HepG2 (cell line): ENCODE results near the gene TUBB3. TPM values are rescaled to one million over a fixed set of nuclear protein-coding genes. Genes with fewer than 3 reads are reported as not detected.
A peak's percentile ranks its signal among the peaks of the same experiment; 100 is the strongest.

Source experiments
- ATAC-seq: fragments of 200-7000 bp; cut with Tn5 transposase; 3 replicates; pipeline ENCODE4 v1.9.1; 2020; ENCODE audit warnings: mild to moderate bottlenecking, moderate library complexity
- BruUV-seq: library from RNA; stranded (reverse); fragments of 400-500 nt; replicated peaks from 2 replicates; lab custom pipeline; 2021; lab: Mats Ljungman, UMichigan
- CTCF ChIA-PET: fragments of 300-600 bp; formaldehyde crosslinking; extraction: SDS; loops from one replicate; lab custom pipeline; 2021; ENCODE audit warnings: low total read pairs, inconsistent platforms, low intra/inter-chr PET ratio; lab: Yijun Ruan, JAX
- POLR2A ChIA-PET: fragments of 350-600 bp; sonication (Branson Sonifier 250); formaldehyde crosslinking; loops from one replicate; lab custom pipeline; 2020; ENCODE audit warnings: antibody characterized with exemption, inconsistent platforms; lab: Yijun Ruan, JAX
- DNase-seq: peaks from one replicate; pipeline ENCODE4 v3.0.0-alpha.2; 2015; ENCODE audit warnings: low spot score
- FAIRE-seq: peaks from 3 replicates; lab custom pipeline; 2011; peaks lifted over from hg19 to GRCh38; lab: Jason Lieb, UNC
- H2AFZ ChIP-seq: one replicate; pipeline ENCODE4 v1.6.1; 2011; ENCODE audit warnings: low read length, inconsistent platforms
- H3K27ac ChIP-seq: fragments of 300-600 bp; 3 replicates; pipeline ENCODE4 v1.8.0; 2011; ENCODE audit warnings: mixed run types, mild to moderate bottlenecking, mixed read lengths, low read length, inconsistent platforms; ENCODE audit not compliant: insufficient read depth; ENCODE audit errors: extremely low read length
- H3K27me3 ChIP-seq, 2 experiments: fragments of 200-600 bp in 1 of 2; 2 replicates in 1 of 2; 3 replicates in 1 of 2; pipeline versions ENCODE4 v1.6.0 to v1.8.0; 2011; ENCODE audit warnings: low read length in 2 of 2, mild to moderate bottlenecking in 2 of 2, moderate library complexity in 2 of 2, inconsistent platforms in 1 of 2; ENCODE audit not compliant: insufficient read depth in 2 of 2, control insufficient read depth in 1 of 2
- H3K36me3 ChIP-seq, 2 experiments: fragments of 200-600 bp in 1 of 2; replicated peaks in 1 of 2; 2 replicates in 1 of 2; 3 replicates in 1 of 2; pipeline versions ENCODE4 v1.5.1 to v1.8.0; 2011; ENCODE audit warnings: low read length in 2 of 2, inconsistent platforms in 1 of 2; ENCODE audit not compliant: insufficient read depth in 2 of 2, control insufficient read depth in 1 of 2
- H3K4me1 ChIP-seq: 2 replicates; pipeline ENCODE4 v1.5.1; 2012; ENCODE audit warnings: low read length, inconsistent platforms; ENCODE audit not compliant: insufficient read depth
- H3K4me2 ChIP-seq: 2 replicates; pipeline ENCODE4 v1.6.0; 2011; ENCODE audit warnings: low read depth, low read length, inconsistent platforms
- H3K4me3 ChIP-seq, 3 experiments: fragments of 200-600 bp in 1 of 3; sonication (generic), shearing (Covaris generic) in 1 of 3; replicated peaks in 1 of 3; 2 replicates each; pipeline ENCODE4 v1.5.1; 2011 to 2016; ENCODE audit warnings: low read length in 3 of 3, inconsistent platforms in 2 of 3, low read depth in 2 of 3, mild to moderate bottlenecking in 2 of 3, control low read depth in 1 of 3, mixed read lengths in 1 of 3; ENCODE audit not compliant: insufficient read depth in 1 of 3
- H3K79me2 ChIP-seq: one replicate; pipeline ENCODE4 v1.6.1; 2011; ENCODE audit warnings: low read length, inconsistent platforms; ENCODE audit not compliant: insufficient read depth
- H3K9ac ChIP-seq: 2 replicates; pipeline ENCODE4 v1.6.0; 2011; ENCODE audit warnings: mild to moderate bottlenecking, low read depth, low read length, inconsistent platforms; ENCODE audit not compliant: insufficient read depth
- H3K9me3 ChIP-seq: 2 replicates; pipeline ENCODE4 v1.5.1; 2012; ENCODE audit warnings: mild to moderate bottlenecking, low read length
- H4K20me1 ChIP-seq: 2 replicates; pipeline ENCODE4 v1.6.0; 2011; ENCODE audit warnings: inconsistent platforms, mild to moderate bottlenecking, low read length, moderate library complexity; ENCODE audit not compliant: insufficient read depth
- AGO1 ChIP-seq: fragments of 200-400 bp; formaldehyde crosslinking; IDR thresholded peaks from 2 replicates; pipeline ENCODE4 v1.6.1; 2017; ENCODE audit warnings: mild to moderate bottlenecking, low read depth, low read length, moderate library complexity; ENCODE audit not compliant: poor library complexity, severe bottlenecking
- CCAR2 ChIP-seq: fragments of 200-400 bp; formaldehyde crosslinking; optimal IDR thresholded peaks from 2 replicates; pipeline ENCODE3; 2018; ENCODE audit warnings: low read depth, mild to moderate bottlenecking, low read length, moderate library complexity
- CHD2 ChIP-seq: IDR thresholded peaks from 2 replicates; pipeline ENCODE4 v1.6.1; 2011; ENCODE audit warnings: low read depth, low read length, improper control_type of control experiment
- FIP1L1 ChIP-seq: fragments of 200-400 bp; formaldehyde crosslinking; IDR thresholded peaks from 2 replicates; pipeline ENCODE4 v1.6.1; 2018; ENCODE audit warnings: low read depth, mild to moderate bottlenecking, low read length, moderate library complexity, borderline replicate concordance; ENCODE audit not compliant: insufficient read depth
- FOXM1 ChIP-seq: sonication (generic); formaldehyde crosslinking; IDR thresholded peaks from 2 replicates; pipeline ENCODE4 v1.5.0; 2020; ENCODE audit warnings: missing genetic modification reagents
- GFI1 ChIP-seq: sonication (generic); formaldehyde crosslinking; IDR thresholded peaks from 2 replicates; pipeline ENCODE4 v1.5.0; 2020; ENCODE audit warnings: missing genetic modification reagents, mild to moderate bottlenecking, borderline replicate concordance
- GTF3A ChIP-seq: sonication (generic); formaldehyde crosslinking; conservative IDR thresholded peaks from 2 replicates; pipeline ENCODE4 v1.4.0; 2020; ENCODE audit warnings: mild to moderate bottlenecking, missing genetic modification reagents
- HNRNPH1 ChIP-seq: fragments of 200-400 bp; formaldehyde crosslinking; optimal IDR thresholded peaks from 2 replicates; pipeline ENCODE3; 2017; ENCODE audit warnings: mild to moderate bottlenecking, low read depth, low read length
- KLF11 ChIP-seq: IDR thresholded peaks from 2 replicates; pipeline ENCODE4 v1.6.1; 2016; ENCODE audit warnings: missing compliant biosample characterization
- MEF2D ChIP-seq: sonication (generic); formaldehyde crosslinking; IDR thresholded peaks from 2 replicates; pipeline ENCODE4 v1.5.1; 2020; ENCODE audit warnings: mild to moderate bottlenecking, missing genetic modification reagents
- ONECUT2 ChIP-seq: sonication (generic); formaldehyde crosslinking; IDR thresholded peaks from 2 replicates; pipeline ENCODE4 v1.4.0; 2020; ENCODE audit warnings: missing genetic modification reagents
- STAG1 ChIP-seq: sonication (generic); formaldehyde crosslinking; IDR thresholded peaks from 2 replicates; pipeline ENCODE4 v1.4.0; 2020; ENCODE audit warnings: missing genetic modification reagents
- ZNF292 ChIP-seq: sonication (generic); formaldehyde crosslinking; IDR thresholded peaks from 2 replicates; pipeline ENCODE4 v1.8.1; 2022; ENCODE audit warnings: mild to moderate bottlenecking, low read depth, missing genetic modification reagents, borderline replicate concordance
- ZNF776 ChIP-seq: sonication (generic); formaldehyde crosslinking; IDR thresholded peaks from 2 replicates; pipeline ENCODE4 v1.4.0; 2020; ENCODE audit warnings: mild to moderate bottlenecking, missing genetic modification reagents
- WGBS: methylation state at CpG from one replicate; pipeline ENCODE4 v1.1.6; 2017; ENCODE audit warnings: low lambda C conversion rate; 5-methylcytosine and 5-hydroxymethylcytosine counted together
- in situ Hi-C: cut with HindIII; loops from 2 replicates; pipeline ENCODE4 v1.10.0; 2017; ENCODE audit warnings: low pct_unique_long_range_greater_than_20kb; ENCODE audit not compliant: extremely low pct_ligation_motif_present
- intact Hi-C: fragments of 100-400 bp; cut with micrococcal nuclease; formaldehyde crosslinking; loops from one replicate; pipeline ENCODE4 v1.10.0; 2022; ENCODE audit not compliant: unreplicated experiment
- polyA plus RNA-seq, 8 experiments: library from polyadenylated mRNA; depleted of rRNA in 3 of 8; stranded (reverse) in 7 of 8; unstranded in 1 of 8; fragments of >200 nt; fragmentation: Illumina TruSeq in 4 of 8; extraction: Trizol in 4 of 8; gene quantifications; 2 replicates each; pipeline versions ENCODE4 v1.2.1 to v1.2.3, GENCODE V29; 2011 to 2016; ENCODE audit warnings: low read depth in 4 of 8, missing spikeins in 1 of 8, mixed read lengths in 1 of 8; ENCODE audit not compliant: insufficient read depth in 1 of 8
- total RNA-seq, 5 experiments: library from RNA; depleted of rRNA; stranded (reverse); fragments of >200 nt; fragmentation: Illumina TruSeq; extraction: Trizol; gene quantifications; 2 replicates each; pipeline ENCODE4 v1.2.3, GENCODE V29; 2016; ENCODE audit warnings: low read depth in 1 of 5
- TF ChIP-seq, protein P1 (sequence below): IDR thresholded peaks from 2 replicates; pipeline ENCODE4 v1.6.1; 2016; ENCODE audit warnings: missing genetic modification reagents, missing compliant biosample characterization
- TF ChIP-seq, protein P2 (sequence below): sonication (generic); formaldehyde crosslinking; IDR thresholded peaks from 2 replicates; pipeline ENCODE4 v1.4.0; 2020; ENCODE audit warnings: mild to moderate bottlenecking, missing genetic modification reagents
- TF ChIP-seq, protein P3 (sequence below): sonication (generic); formaldehyde crosslinking; IDR thresholded peaks from 2 replicates; pipeline ENCODE4 v1.4.0; 2020; ENCODE audit warnings: missing genetic modification reagents

TUBB3 gene
- total and polyA plus RNA-seq, 2 of the 13 experiments (the other 11 are each of a cell fraction or from before 2014, with no cell fraction given) = 110 to 185 TPM

DNA sequence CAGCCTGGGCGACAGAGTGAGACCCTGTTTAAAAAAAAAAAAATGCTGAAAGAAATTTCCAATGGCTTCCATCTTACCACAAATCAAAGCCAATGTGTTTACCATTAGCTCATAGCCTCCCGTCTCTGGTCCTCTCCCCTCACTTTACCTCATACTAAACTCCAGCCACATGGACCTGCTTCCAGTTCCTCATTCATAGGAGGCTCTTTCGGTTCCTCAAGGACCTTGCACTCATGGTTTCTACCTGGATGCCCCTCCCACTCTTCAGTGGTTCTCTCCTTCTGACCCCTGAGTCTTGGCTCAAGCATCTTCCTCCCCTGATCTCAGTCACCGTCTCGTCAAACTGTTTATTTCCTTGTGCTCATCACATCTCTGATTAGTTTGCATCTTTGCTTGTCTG, 21.6 kb downstream of the TUBB3 start:
- H3K9ac ChIP-seq = no peak overlapping the region
- DNase-seq = no peak
- H2AFZ ChIP-seq = no peak overlapping the region
- H3K4me3 ChIP-seq = no peak overlapping the region
- POLR2A ChIA-PET = interaction anchor here (2.5 kb wide), 1 partner anchor 22 kb away, joined by 11 read pairs; the partner anchor contains the start of gene TUBB3
- peaks cover 8% of the 10 kb centered on the region for H3K79me2 ChIP-seq
- H3K4me1 ChIP-seq = peaks cover 23% of the 10 kb centered on the region
- no TSS peak for BruUV-seq
- no peaks in the 10 kb centered on the region for H3K36me3 ChIP-seq
- H3K4me2 ChIP-seq = no peak overlapping the region
- no peak overlapping the region for H3K27ac ChIP-seq
- CTCF ChIA-PET = no interaction called here
- H3K9me3 ChIP-seq = no peaks in the 10 kb centered on the region
- intact Hi-C loops (no loop called here), in situ Hi-C loops (no loop called here)
- no peak for TF ChIP-seq FIP1L1
- TF ChIP-seq, protein P1, sequence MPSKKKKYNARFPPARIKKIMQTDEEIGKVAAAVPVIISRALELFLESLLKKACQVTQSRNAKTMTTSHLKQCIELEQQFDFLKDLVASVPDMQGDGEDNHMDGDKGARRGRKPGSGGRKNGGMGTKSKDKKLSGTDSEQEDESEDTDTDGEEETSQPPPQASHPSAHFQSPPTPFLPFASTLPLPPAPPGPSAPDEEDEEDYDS (CRISPR knock-in tag) = no peak
- no peak for TF ChIP-seq ONECUT2 (CRISPR knock-in tag)
- TF ChIP-seq, protein P2, sequence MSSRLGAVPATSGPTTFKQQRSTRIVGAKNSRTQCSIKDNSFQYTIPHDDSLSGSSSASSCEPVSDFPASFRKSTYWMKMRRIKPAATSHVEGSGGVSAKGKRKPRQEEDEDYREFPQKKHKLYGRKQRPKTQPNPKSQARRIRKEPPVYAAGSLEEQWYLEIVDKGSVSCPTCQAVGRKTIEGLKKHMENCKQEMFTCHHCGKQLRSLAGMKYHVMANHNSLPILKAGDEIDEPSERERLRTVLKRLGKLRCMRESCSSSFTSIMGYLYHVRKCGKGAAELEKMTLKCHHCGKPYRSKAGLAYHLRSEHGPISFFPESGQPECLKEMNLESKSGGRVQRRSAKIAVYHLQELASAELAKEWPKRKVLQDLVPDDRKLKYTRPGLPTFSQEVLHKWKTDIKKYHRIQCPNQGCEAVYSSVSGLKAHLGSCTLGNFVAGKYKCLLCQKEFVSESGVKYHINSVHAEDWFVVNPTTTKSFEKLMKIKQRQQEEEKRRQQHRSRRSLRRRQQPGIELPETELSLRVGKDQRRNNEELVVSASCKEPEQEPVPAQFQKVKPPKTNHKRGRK (CRISPR knock-in tag) = no peak
- TF ChIP-seq CCAR2 = no peak
- ATAC-seq = no peak
- H4K20me1 ChIP-seq = no peaks in the 10 kb centered on the region
- no peak for FAIRE-seq
- 21% methylated on average over 5 of the region's 5 CpGs for WGBS
- peaks cover 0 to 36% of the 10 kb centered on the region in 2 experiments; a peak in 4 of 5 replicates for H3K27me3 ChIP-seq

DNA sequence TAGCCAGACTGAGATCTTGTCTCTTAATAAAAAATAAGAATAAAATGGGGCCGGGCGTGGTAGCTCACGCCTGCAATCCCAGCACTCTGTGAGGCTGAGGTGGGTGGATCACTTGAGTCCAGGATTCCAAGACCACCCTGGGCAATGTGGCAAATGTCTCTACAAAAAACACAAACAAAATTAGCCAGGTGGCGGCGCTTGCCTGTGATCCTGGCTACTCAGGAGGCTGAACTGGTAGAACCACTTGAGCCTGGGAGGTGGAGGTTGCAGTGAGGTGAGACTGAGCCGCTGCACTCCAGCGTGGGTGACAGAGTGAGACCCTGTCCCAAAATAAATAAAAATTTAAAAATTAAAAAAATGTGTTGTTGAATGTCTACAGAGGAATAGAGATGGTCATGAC, 22.5 kb downstream of the TUBB3 start:
- CTCF ChIA-PET = no interaction called here
- Histone ChIP-seq H3K4me2 (no peak overlapping the region; the same call in 1 of the 2 replicates), H2AFZ (no peak overlapping the region), H3K4me3 (no peak overlapping the region), H3K27ac (no peak overlapping the region), H3K9me3 (no peaks in the 10 kb centered on the region), H3K4me1 (peaks cover 32% of the 10 kb centered on the region), H3K79me2 (peaks cover 13% of the 10 kb centered on the region), H3K9ac (no peak overlapping the region), H4K20me1 (no peaks in the 10 kb centered on the region), H3K27me3 (peaks cover 0 to 34% of the 10 kb centered on the region in 2 experiments; a peak in 4 of 5 replicates), H3K36me3 (no peaks in the 10 kb centered on the region)
- no peak for FAIRE-seq
- POLR2A ChIA-PET = interaction anchor here (2.5 kb wide), 1 partner anchor 23 kb away, joined by 11 read pairs; the partner anchor contains the start of gene TUBB3
- BruUV-seq = no TSS peak
- intact Hi-C loops (no loop called here), in situ Hi-C loops (no loop called here)
- no peak for DNase-seq
- WGBS = 15% methylated on average over 7 of the region's 7 CpGs
- no peak for ATAC-seq
- TF ChIP-seq ZNF292 = no peak
- TF ChIP-seq, protein P3, sequence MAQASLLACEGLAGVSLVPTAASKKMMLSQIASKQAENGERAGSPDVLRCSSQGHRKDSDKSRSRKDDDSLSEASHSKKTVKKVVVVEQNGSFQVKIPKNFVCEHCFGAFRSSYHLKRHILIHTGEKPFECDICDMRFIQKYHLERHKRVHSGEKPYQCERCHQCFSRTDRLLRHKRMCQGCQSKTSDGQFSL = no peak
- TF ChIP-seq KLF11 (CRISPR knock-in tag) = no peak
- TF ChIP-seq MEF2D (CRISPR knock-in tag) = no peak
- TF ChIP-seq CCAR2 = no peak
- TF ChIP-seq GTF3A (CRISPR knock-in tag) = no peak
- no peak for TF ChIP-seq HNRNPH1
- no peak for TF ChIP-seq ZNF776 (CRISPR knock-in tag)
- no peak for TF ChIP-seq AGO1
- no peak for TF ChIP-seq CHD2
- TF ChIP-seq FOXM1 (CRISPR knock-in tag) = no peak
- TF ChIP-seq GFI1 (CRISPR knock-in tag) = no peak
- TF ChIP-seq STAG1 = peak; percentile 12; the same call in 1 of the 2 replicates
